GM12874 (cell line): ENCODE results near the gene ANKRD55.

ENCODE experiments used
- CTCF ChIP-seq: IDR thresholded peaks from 2 replicates; pipeline ENCODE4 v1.5.1; 2011; ENCODE audit warnings: low read depth, mild to moderate bottlenecking, control low read depth, low read length, moderate library complexity; ENCODE audit not compliant: insufficient read depth

ANKRD55 gene

GRCh38 chr5:56155992-56156584 is 77.0 kb downstream of the ANKRD55 start:
- no peak for TF ChIP-seq CTCF

GRCh38 chr5:56154732-56155484 is 78.2 kb downstream of the ANKRD55 start:
- no peak for TF ChIP-seq CTCF

- no peak for TF ChIP-seq CTCF
Measured at GRCh38 chr5:56152437-56152836, 80.7 kb downstream of the ANKRD55 start.

GRCh38 chr5:56148453-56148971 is 84.6 kb downstream of the ANKRD55 start:
- TF ChIP-seq CTCF = no peak

GRCh38 chr5:56147659-56148230 is 85.4 kb downstream of the ANKRD55 start:
- no peak for TF ChIP-seq CTCF

GRCh38 chr5:56147106-56147505 is 86.0 kb downstream of the ANKRD55 start:
- no peak for TF ChIP-seq CTCF

- TF ChIP-seq CTCF = no peak
Measured at GRCh38 chr5:56146674-56147073, 86.5 kb downstream of the ANKRD55 start.
